HG02885 (cell line): ENCODE results near the gene RP9.

Source experiments
- ATAC-seq: cut with Tn5 transposase; IDR thresholded peaks from one replicate; pipeline ENCODE4 v1.9.1; 2021; ENCODE audit warnings: mild to moderate bottlenecking; ENCODE audit not compliant: unreplicated experiment, poor library complexity

Gene RP9

GRCh38 chr7:33067921-33068320, 41.3 kb downstream of the RP9 start:
- ATAC-seq, result no peak

- no peak for ATAC-seq
These were observed 42.4 kb downstream of the RP9 start for GRCh38 chr7:33066771-33067170.

- no peak for ATAC-seq
These were observed 43.2 kb downstream of the RP9 start for GRCh38 chr7:33065981-33066380.

- peak; percentile 93 for ATAC-seq
These were observed 46.3 kb downstream of the RP9 start for GRCh38 chr7:33062782-33063443.

- ATAC-seq, result peak; percentile 19
These were observed 47.0 kb downstream of the RP9 start, which contains the start of gene NT5C3A for GRCh38 chr7:33062023-33062781. Gene NT5C3A, minus strand, starts transcription at chr7:33062776. Its CDS starts 71 bp downstream, at chr7:33062705.

GRCh38 chr7:33061282-33061937, 47.8 kb downstream of the RP9 start:
- no peak for ATAC-seq

GRCh38 chr7:33059635-33060034, 49.6 kb downstream of the RP9 start:
- ATAC-seq, result no peak

- no peak for ATAC-seq
These were observed 54.0 kb downstream of the RP9 start for GRCh38 chr7:33055158-33055557.

GRCh38 chr7:33054261-33054964, 54.8 kb downstream of the RP9 start:
- no peak for ATAC-seq

GRCh38 chr7:33053721-33054120, 55.5 kb downstream of the RP9 start:
- no peak for ATAC-seq

- peak; percentile 61 for ATAC-seq
These were observed 58.5 kb downstream of the RP9 start for GRCh38 chr7:33050535-33051318.

GRCh38 chr7:33048704-33049103, 60.5 kb downstream of the RP9 start:
- no peak for ATAC-seq

GRCh38 chr7:33048257-33048656, 60.9 kb downstream of the RP9 start:
- ATAC-seq, result no peak

GRCh38 chr7:33044986-33045385, 64.2 kb downstream of the RP9 start:
- ATAC-seq, result peak; percentile 49
